HL-60 (cell line): Measurements from ENCODE around the gene CFAP58.

Source experiments
- POLR2AphosphoS5 ChIP-seq: IDR thresholded peaks from 2 replicates; pipeline ENCODE4 v1.6.1; 2012; ENCODE audit warnings: low read depth
- TF ChIP-seq, protein P1 (sequence below): IDR thresholded peaks from one replicate; pipeline ENCODE4 v1.5.1; 2011; ENCODE audit warnings: low read length, control low read depth, inconsistent platforms; ENCODE audit not compliant: insufficient read depth

- TF ChIP-seq, protein P1, sequence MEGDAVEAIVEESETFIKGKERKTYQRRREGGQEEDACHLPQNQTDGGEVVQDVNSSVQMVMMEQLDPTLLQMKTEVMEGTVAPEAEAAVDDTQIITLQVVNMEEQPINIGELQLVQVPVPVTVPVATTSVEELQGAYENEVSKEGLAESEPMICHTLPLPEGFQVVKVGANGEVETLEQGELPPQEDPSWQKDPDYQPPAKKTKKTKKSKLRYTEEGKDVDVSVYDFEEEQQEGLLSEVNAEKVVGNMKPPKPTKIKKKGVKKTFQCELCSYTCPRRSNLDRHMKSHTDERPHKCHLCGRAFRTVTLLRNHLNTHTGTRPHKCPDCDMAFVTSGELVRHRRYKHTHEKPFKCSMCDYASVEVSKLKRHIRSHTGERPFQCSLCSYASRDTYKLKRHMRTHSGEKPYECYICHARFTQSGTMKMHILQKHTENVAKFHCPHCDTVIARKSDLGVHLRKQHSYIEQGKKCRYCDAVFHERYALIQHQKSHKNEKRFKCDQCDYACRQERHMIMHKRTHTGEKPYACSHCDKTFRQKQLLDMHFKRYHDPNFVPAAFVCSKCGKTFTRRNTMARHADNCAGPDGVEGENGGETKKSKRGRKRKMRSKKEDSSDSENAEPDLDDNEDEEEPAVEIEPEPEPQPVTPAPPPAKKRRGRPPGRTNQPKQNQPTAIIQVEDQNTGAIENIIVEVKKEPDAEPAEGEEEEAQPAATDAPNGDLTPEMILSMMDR, result no peak
- TF ChIP-seq POLR2AphosphoS5, result no peak
These were observed 138.8 kb downstream of the CFAP58 start for GRCh38 chr10:104492329-104492940.
